Measurements from ENCODE around the gene WDR33.

WDR33 gene

GRCh38 chr2:127676906-127677305 is 134.1 kb downstream of the WDR33 start:
- TF ChIP-seq CTCF (IDR thresholded peaks at IDR 0.05; ENCODE audit: control extremely low read depth, extremely low read depth, low read depth, missing control alignments): no peak
- DNase-seq (ENCODE audit: extremely low spot score): no peak
- POLR2A ChIA-PET: no interaction called here
- CTCF ChIA-PET: interaction anchor here (1.3 to 2.2 kb wide), 3 partner anchors 27 to 85 kb away, joined by 3 to 9 read pairs (median 9); no protein-coding TSS in a partner anchor

GRCh38 chr2:127675331-127676261 is 135.4 kb downstream of the WDR33 start, which contains the start of gene LIMS2:
Gene LIMS2 (minus strand): TSS chr2:127675530. CDS start chr2:127675024, 506 bp downstream.
- DNase-seq (ENCODE audit: extremely low spot score): no peak
- no peak for TF ChIP-seq CTCF (IDR thresholded peaks at IDR 0.05; ENCODE audit: control extremely low read depth, extremely low read depth, low read depth, missing control alignments)
- ChIA-PET CTCF (interaction anchor here (1.3 to 2.2 kb wide), 5 partner anchors 12 to 84 kb away, joined by 3 to 9 read pairs (median 9); no protein-coding TSS in a partner anchor), POLR2A (interaction anchor here (1.0 kb wide), 1 partner anchor 26 kb away, joined by 4 read pairs; the partner anchor contains the start of gene SFT2D3)

- ChIA-PET POLR2A (no interaction called here), CTCF (interaction anchor here (1.8 kb wide), 1 partner anchor 25 kb away, joined by 9 read pairs; no protein-coding TSS in a partner anchor)
- TF ChIP-seq CTCF (IDR thresholded peaks at IDR 0.05; ENCODE audit: control extremely low read depth, extremely low read depth, low read depth, missing control alignments): no peak
- peak; percentile 65 for DNase-seq (ENCODE audit: extremely low spot score)
Observed at GRCh38 chr2:127674241-127675209, 136.4 kb downstream of the WDR33 start.

- ChIA-PET POLR2A (no interaction called here), CTCF (interaction anchor here (1.8 kb wide), 1 partner anchor 24 kb away, joined by 9 read pairs; no protein-coding TSS in a partner anchor)
- no peak for TF ChIP-seq CTCF (IDR thresholded peaks at IDR 0.05; ENCODE audit: control extremely low read depth, extremely low read depth, low read depth, missing control alignments)
- DNase-seq (ENCODE audit: extremely low spot score): no peak
Observed at GRCh38 chr2:127673291-127674069, 137.5 kb downstream of the WDR33 start.

GRCh38 chr2:127672341-127673224 is 138.4 kb downstream of the WDR33 start:
- ChIA-PET CTCF (interaction anchor here (0.9 kb wide), 1 partner anchor 23 kb away, joined by 3 read pairs; no protein-coding TSS in a partner anchor), POLR2A (no interaction called here)
- DNase-seq (ENCODE audit: extremely low spot score): no peak
- TF ChIP-seq CTCF (IDR thresholded peaks at IDR 0.05; ENCODE audit: control extremely low read depth, extremely low read depth, low read depth, missing control alignments): no peak
